Body of pancreas (tissue), 4 donors: Measurements from ENCODE around the gene ZNF792. TPM values are rescaled to one million over a fixed set of nuclear protein-coding genes. Genes with fewer than 3 reads are reported as not detected.

ENCODE experiments used
- ATAC-seq: fragments of 150-250 bp; one replicate; pipeline ENCODE4 v1.9.1; 2016
- DNase-seq, 4 donors: peaks; one replicate each; pipeline ENCODE4 v3.0.0-alpha.2; 2019
- H3K27ac ChIP-seq, 4 donors: fragments of 200-600 bp; sonication (generic); 1 replicate in 3 of 4; 2 replicates in 1 of 4; pipeline versions ENCODE4 v1.5.1 to v1.6.1; 2016 to 2019; ENCODE audit warnings: mild to moderate bottlenecking in 1 of 4, mixed read lengths in 1 of 4, moderate library complexity in 1 of 4
- H3K27me3 ChIP-seq, 2 donors: fragments of 200-600 bp; sonication (generic); one replicate each; pipeline ENCODE4 v1.6.0; 2016; ENCODE audit warnings: mild to moderate bottlenecking in 1 of 2
- H3K36me3 ChIP-seq, 2 donors: fragments of 200-600 bp; sonication (generic); replicated peaks in 1 of 2; 2 replicates each; pipeline ENCODE4 v1.5.1; 2016; ENCODE audit warnings: low read depth in 2 of 2; ENCODE audit not compliant: insufficient read depth in 1 of 2
- H3K4me1 ChIP-seq: fragments of 200-600 bp; sonication (generic); one replicate; pipeline ENCODE4 v1.6.0; 2016
- H3K4me3 ChIP-seq, 2 donors: fragments of 200-600 bp; sonication (generic); 1 replicate in 1 of 2; 2 replicates in 1 of 2; pipeline ENCODE4 v1.5.1; 2016 to 2019
- H3K9me3 ChIP-seq, 3 donors: fragments of 200-600 bp; sonication (generic); 1 replicate in 2 of 3; 2 replicates in 1 of 3; pipeline ENCODE4 v1.5.1; 2016
- CTCF ChIP-seq, 7 experiments: fragments of 450-650 bp in 4 of 7; fragments of 200-600 bp in 3 of 7; sonication (generic) in 3 of 7; IDR thresholded peaks; one replicate each; pipeline ENCODE4 v1.5.1; 2016 to 2019; ENCODE audit warnings: antibody characterized with exemption in 7 of 7
- POLR2A ChIP-seq, 3 donors: fragments of 450-650 bp; IDR thresholded peaks; one replicate each; pipeline ENCODE4 v1.6.1; 2016; ENCODE audit warnings: antibody characterized with exemption in 3 of 3, mild to moderate bottlenecking in 2 of 3
- WGBS, 2 donors: methylation state at CpG; one replicate each; pipeline ENCODE4 v1.1.5; 2017; 5-methylcytosine and 5-hydroxymethylcytosine counted together
- intact Hi-C: fragments of 100-400 bp; cut with DNase I; formaldehyde crosslinking; loops from one replicate; pipeline ENCODE4 v1.15.1; 2023
- total RNA-seq, 2 donors: library from RNA; depleted of rRNA; stranded (reverse); fragments of >200 nt; gene quantifications; one replicate each; pipeline ENCODE4 v1.1.0, GENCODE V29; 2016

Gene ZNF792
- total RNA-seq, 2 donors from 2014 or later: 4.0 to 7.0 TPM

GRCh38 chr19:34910770-34911169 lies 53.3 kb downstream of the ZNF792 start:
- intact Hi-C loops: no loop called here
- H3K4me1 ChIP-seq: no peaks in the 10 kb centered on the region
- peaks cover 0 to 5% (median 0%) of the 10 kb centered on the region in 3 donors for H3K9me3 ChIP-seq
- ATAC-seq: no peak
- no peak for DNase-seq
- no peak overlapping the region for H3K27ac ChIP-seq
- H3K4me3 ChIP-seq: no peak overlapping the region
- TF ChIP-seq CTCF (IDR thresholded peaks at IDR 0.05) (no peak), POLR2A (IDR thresholded peaks at IDR 0.05) (no peak)
- WGBS, 2 donors: 84 to 88% methylated on average over 3 of the region's 3 CpGs
- no peaks in the 10 kb centered on the region for H3K36me3 ChIP-seq
- no peaks in the 10 kb centered on the region for H3K27me3 ChIP-seq

Other genes with a start within 250 kb of the ZNF792 start
- 10 to 100 TPM; 11.9 to 38.6 TPM for gene ZNF181, start 230.0 kb downstream of the ZNF792 start, total RNA-seq
- 1 to 10 TPM; 5.3 to 5.7 TPM for gene ZNF599, start 191.0 kb downstream of the ZNF792 start, total RNA-seq
- gene ZNF30, start 37.3 kb downstream of the ZNF792 start, total RNA-seq: 1 to 10 TPM in 1 of 2 donors, under 1 TPM in 1; 0.66 to 2.6 TPM
- gene GRAMD1A, start 36.1 kb upstream of the ZNF792 start, total RNA-seq: 10 to 100 TPM; 90.8 to 94.9 TPM
- 10 to 100 TPM in 1 of 2 donors, 1 to 10 TPM in 1; 2.3 to 23.6 TPM for gene SCN1B, start 66.2 kb upstream of the ZNF792 start, total RNA-seq
- gene HPN, start 77.5 kb upstream of the ZNF792 start, total RNA-seq: 100 to 1,000 TPM; 135 to 289 TPM
- gene FXYD3, start 151.6 kb upstream of the ZNF792 start, total RNA-seq: 10 to 100 TPM; 13.5 to 51.6 TPM
- gene LGI4, start 170.8 kb upstream of the ZNF792 start, total RNA-seq: 1 to 10 TPM; 1.6 to 3.9 TPM
- 1 to 10 TPM; 1.6 to 9.1 TPM for gene FXYD1, start 174.6 kb upstream of the ZNF792 start, total RNA-seq
- 1 to 10 TPM in 1 of 2 donors, under 1 TPM in 1; 0.52 to 1.3 TPM for gene FXYD7, start 179.0 kb upstream of the ZNF792 start, total RNA-seq
- gene FXYD5, start 190.5 kb upstream of the ZNF792 start, total RNA-seq: 10 to 100 TPM; 11.5 to 17.1 TPM